ENCODE results near the gene CBLB.

Gene CBLB

DNA sequence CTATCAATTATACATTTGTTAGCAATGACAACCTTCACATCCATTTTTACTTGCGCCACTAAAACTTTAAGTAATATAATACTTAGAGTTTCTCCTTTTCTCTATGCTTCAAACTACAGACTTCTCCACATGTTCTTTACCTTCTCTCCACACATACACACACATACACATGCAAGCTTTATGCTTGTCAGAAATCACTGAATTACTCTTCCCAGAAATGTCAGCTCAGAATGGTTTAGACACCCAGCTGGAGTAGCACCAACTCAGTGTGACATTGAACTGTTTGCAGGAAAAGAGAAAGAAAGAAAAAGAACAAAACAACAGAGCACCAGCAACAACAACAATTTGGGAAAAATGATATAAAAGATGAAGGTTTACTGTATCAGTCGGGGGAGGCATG lies 20.9 kb downstream of the CBLB start:
- Histone ChIP-seq H3K36me3 (ENCODE audit: insufficient read depth, low read length) (peaks cover 27% of the 10 kb centered on the region), H2AFZ (ENCODE audit: low read length, unreplicated experiment) (no peak overlapping the region), H3K4me3 (ENCODE audit: low read depth, low read length) (no peak overlapping the region), H3K27me3 (ENCODE audit: insufficient read depth, low read length) (no peaks in the 10 kb centered on the region), H3K79me2 (ENCODE audit: control insufficient read depth, insufficient read depth, low read length, unreplicated experiment) (peaks cover 11% of the 10 kb centered on the region), H3K4me1 (ENCODE audit: control insufficient read depth, insufficient read depth, low read length, unreplicated experiment) (peaks cover 13% of the 10 kb centered on the region), H3K27ac (ENCODE audit: low read depth, low read length) (no peak overlapping the region)

DNA sequence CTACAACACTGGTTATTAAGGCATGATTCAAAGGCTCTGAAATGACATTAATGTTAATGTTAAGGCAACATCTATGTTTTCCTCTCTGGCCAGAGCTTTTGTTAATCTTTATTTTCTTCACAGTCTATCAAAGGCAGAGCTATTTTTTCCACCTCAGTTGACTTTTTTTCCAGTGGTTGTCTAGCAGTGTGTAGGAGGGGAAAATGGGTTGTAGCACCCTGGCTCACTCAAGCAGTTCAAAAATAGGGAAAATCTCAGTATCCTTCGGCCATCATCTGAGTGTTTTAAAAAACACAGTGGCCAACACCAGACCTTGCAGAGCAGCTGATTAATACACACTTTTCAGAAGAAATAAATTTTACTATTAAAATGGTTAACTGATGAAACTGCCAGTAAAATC lies 21.4 kb downstream of the CBLB start:
- H2AFZ ChIP-seq (ENCODE audit: low read length, unreplicated experiment), result no peak overlapping the region
- peaks cover 11% of the 10 kb centered on the region for H3K79me2 ChIP-seq (ENCODE audit: control insufficient read depth, insufficient read depth, low read length, unreplicated experiment)
- no peaks in the 10 kb centered on the region for H3K27me3 ChIP-seq (ENCODE audit: insufficient read depth, low read length)
- no peak overlapping the region for H3K27ac ChIP-seq (ENCODE audit: low read depth, low read length)
- no peak overlapping the region for H3K4me3 ChIP-seq (ENCODE audit: low read depth, low read length)
- H3K4me1 ChIP-seq (ENCODE audit: control insufficient read depth, insufficient read depth, low read length, unreplicated experiment), result peaks cover 13% of the 10 kb centered on the region
- H3K36me3 ChIP-seq (ENCODE audit: insufficient read depth, low read length), result peaks cover 26% of the 10 kb centered on the region

DNA sequence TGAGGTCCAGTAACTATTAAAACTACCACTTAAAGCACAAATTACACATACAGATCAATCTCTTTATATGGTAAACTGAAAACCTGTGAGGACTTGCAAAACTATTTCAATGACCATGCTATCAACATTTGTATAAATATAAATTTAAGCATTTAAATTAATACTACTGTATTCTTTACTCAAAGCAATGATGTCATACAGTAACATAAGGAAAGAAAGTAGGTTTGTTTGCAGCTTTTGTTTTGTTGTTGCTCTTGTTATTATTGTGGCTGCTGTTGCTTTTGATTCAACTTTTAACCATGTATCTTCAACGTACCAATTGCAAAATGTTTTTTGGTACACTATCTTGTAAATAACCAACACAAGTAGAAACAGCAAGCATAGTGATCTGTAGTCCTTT lies 22.0 kb downstream of the CBLB start:
- Histone ChIP-seq H3K79me2 (ENCODE audit: control insufficient read depth, insufficient read depth, low read length, unreplicated experiment) (peaks cover 11% of the 10 kb centered on the region), H3K4me1 (ENCODE audit: control insufficient read depth, insufficient read depth, low read length, unreplicated experiment) (peaks cover 13% of the 10 kb centered on the region), H3K36me3 (ENCODE audit: insufficient read depth, low read length) (peaks cover 28% of the 10 kb centered on the region), H3K4me3 (ENCODE audit: low read depth, low read length) (no peak overlapping the region), H2AFZ (ENCODE audit: low read length, unreplicated experiment) (no peak overlapping the region), H3K27me3 (ENCODE audit: insufficient read depth, low read length) (no peaks in the 10 kb centered on the region), H3K27ac (ENCODE audit: low read depth, low read length) (no peak overlapping the region)

DNA sequence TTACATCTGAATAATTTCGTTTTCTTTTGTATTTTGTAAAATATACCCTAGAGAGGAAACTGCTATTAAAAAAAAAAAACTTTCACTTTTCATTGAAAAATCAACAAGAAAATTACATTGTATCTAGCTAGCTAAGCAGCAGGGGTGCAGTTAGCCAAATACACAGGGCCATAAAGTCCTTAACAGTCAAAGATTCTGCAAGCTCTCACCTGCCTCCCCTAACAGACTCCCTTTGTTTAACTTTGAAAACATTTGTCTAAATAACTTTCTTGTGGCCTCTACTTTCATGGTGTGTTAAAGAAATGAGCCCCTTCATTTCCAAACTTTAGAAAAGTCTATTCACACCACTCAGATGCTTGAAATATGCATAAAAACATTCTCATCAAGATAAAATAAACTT lies 23.3 kb downstream of the CBLB start:
- H2AFZ ChIP-seq (ENCODE audit: low read length, unreplicated experiment), result no peak overlapping the region
- H3K36me3 ChIP-seq (ENCODE audit: insufficient read depth, low read length), result peaks cover 15% of the 10 kb centered on the region
- no peak overlapping the region for H3K4me3 ChIP-seq (ENCODE audit: low read depth, low read length)
- H3K4me1 ChIP-seq (ENCODE audit: control insufficient read depth, insufficient read depth, low read length, unreplicated experiment), result peaks cover 13% of the 10 kb centered on the region
- peaks cover 11% of the 10 kb centered on the region for H3K79me2 ChIP-seq (ENCODE audit: control insufficient read depth, insufficient read depth, low read length, unreplicated experiment)
- no peaks in the 10 kb centered on the region for H3K27me3 ChIP-seq (ENCODE audit: insufficient read depth, low read length)
- no peak overlapping the region for H3K27ac ChIP-seq (ENCODE audit: low read depth, low read length)

DNA sequence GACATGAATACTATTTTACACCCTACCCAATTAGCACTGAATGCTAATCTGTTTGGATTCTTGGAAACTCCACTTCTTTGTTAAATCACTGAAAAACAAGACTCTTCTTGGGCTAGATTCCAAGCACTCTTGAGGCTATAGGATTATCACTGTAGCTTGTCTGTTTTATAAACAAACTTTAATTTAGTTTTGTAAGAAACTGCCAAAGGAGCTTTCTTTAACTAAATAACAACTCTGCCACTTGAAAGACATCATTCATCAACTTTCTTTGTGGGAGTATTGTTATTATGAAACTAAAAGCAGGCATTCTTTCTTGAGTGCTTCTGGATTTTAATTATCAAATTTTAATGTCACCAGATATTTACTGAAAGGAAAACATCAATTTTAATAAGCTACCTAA lies 24.1 kb downstream of the CBLB start:
- Histone ChIP-seq H3K27me3 (ENCODE audit: insufficient read depth, low read length) (no peaks in the 10 kb centered on the region), H3K27ac (ENCODE audit: low read depth, low read length) (no peak overlapping the region), H3K79me2 (ENCODE audit: control insufficient read depth, insufficient read depth, low read length, unreplicated experiment) (peaks cover 11% of the 10 kb centered on the region), H3K4me1 (ENCODE audit: control insufficient read depth, insufficient read depth, low read length, unreplicated experiment) (peaks cover 13% of the 10 kb centered on the region), H2AFZ (ENCODE audit: low read length, unreplicated experiment) (no peak overlapping the region), H3K4me3 (ENCODE audit: low read depth, low read length) (no peak overlapping the region), H3K36me3 (ENCODE audit: insufficient read depth, low read length) (peaks cover 13% of the 10 kb centered on the region)

DNA sequence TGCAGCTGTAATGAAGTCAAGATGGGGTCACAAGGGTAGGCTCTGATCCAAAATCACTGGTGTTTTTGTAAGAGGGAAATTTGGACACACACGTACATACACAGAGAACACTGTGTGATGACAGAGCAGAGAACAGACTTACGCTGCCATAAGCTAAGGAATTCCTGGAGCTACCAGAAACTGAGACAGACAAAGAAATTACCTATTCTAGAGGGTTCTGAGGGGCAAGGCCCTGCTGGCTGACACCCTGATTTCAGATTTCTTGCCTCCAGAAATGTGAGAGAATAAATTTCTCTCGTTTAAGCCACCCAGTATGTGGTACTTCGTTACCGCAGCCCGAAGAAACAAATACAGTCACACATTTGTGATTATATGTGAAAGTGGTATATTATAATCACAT lies 24.8 kb downstream of the CBLB start:
- Histone ChIP-seq H3K27me3 (ENCODE audit: insufficient read depth, low read length) (no peaks in the 10 kb centered on the region), H3K27ac (ENCODE audit: low read depth, low read length) (no peak overlapping the region), H3K4me3 (ENCODE audit: low read depth, low read length) (no peak overlapping the region), H2AFZ (ENCODE audit: low read length, unreplicated experiment) (no peak overlapping the region), H3K36me3 (ENCODE audit: insufficient read depth, low read length) (peaks cover 7% of the 10 kb centered on the region), H3K79me2 (ENCODE audit: control insufficient read depth, insufficient read depth, low read length, unreplicated experiment) (peaks cover 11% of the 10 kb centered on the region), H3K4me1 (ENCODE audit: control insufficient read depth, insufficient read depth, low read length, unreplicated experiment) (peaks cover 13% of the 10 kb centered on the region)

DNA sequence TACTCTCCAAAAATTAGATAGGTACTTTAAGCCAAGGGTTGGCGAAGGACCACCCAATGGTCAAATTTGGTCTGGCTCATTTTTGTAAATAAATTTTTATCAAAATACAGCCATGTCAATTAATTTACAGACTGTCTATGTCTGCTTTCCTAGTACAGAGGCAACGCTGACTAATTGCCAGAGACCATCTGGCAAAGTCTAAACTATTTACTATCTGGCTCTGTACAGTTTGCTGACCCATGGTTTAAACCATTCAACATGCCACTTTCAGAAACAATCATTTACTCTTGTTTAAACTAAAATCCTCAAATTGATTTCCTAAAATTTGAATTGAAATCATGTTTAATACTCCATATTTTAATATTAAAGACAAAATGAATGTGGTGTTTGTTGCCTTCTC lies 25.9 kb downstream of the CBLB start:
- no peak overlapping the region for H2AFZ ChIP-seq (ENCODE audit: low read length, unreplicated experiment)
- H3K27ac ChIP-seq (ENCODE audit: low read depth, low read length), result no peak overlapping the region
- no peaks in the 10 kb centered on the region for H3K27me3 ChIP-seq (ENCODE audit: insufficient read depth, low read length)
- H3K4me1 ChIP-seq (ENCODE audit: control insufficient read depth, insufficient read depth, low read length, unreplicated experiment), result peaks cover 13% of the 10 kb centered on the region
- peaks cover 11% of the 10 kb centered on the region for H3K79me2 ChIP-seq (ENCODE audit: control insufficient read depth, insufficient read depth, low read length, unreplicated experiment)
- H3K36me3 ChIP-seq (ENCODE audit: insufficient read depth, low read length), result peaks cover 3% of the 10 kb centered on the region
- H3K4me3 ChIP-seq (ENCODE audit: low read depth, low read length), result no peak overlapping the region

DNA sequence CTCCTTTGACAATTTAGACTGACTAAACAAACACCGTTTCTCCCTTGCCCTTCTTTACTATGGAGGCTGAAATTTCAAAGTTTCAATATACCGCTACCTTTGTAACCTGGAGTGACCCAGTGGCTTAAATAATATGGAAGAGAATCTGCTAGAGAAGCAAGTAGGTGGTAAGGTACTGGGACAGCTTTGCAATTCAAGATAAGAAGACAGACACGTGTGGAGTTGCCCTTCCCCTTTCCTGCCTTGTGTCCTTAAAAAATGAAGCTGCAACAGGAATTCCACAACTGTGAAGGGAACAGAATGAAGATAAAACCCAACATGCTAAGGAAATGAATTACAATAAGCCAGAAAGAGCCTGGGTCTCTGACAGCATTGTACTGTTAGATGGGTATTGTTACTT lies 26.4 kb downstream of the CBLB start:
- no peak overlapping the region for H3K4me3 ChIP-seq (ENCODE audit: low read depth, low read length)
- peaks cover 10% of the 10 kb centered on the region for H3K79me2 ChIP-seq (ENCODE audit: control insufficient read depth, insufficient read depth, low read length, unreplicated experiment)
- no peak overlapping the region for H2AFZ ChIP-seq (ENCODE audit: low read length, unreplicated experiment)
- H3K27ac ChIP-seq (ENCODE audit: low read depth, low read length), result no peak overlapping the region
- peaks cover 13% of the 10 kb centered on the region for H3K4me1 ChIP-seq (ENCODE audit: control insufficient read depth, insufficient read depth, low read length, unreplicated experiment)
- H3K27me3 ChIP-seq (ENCODE audit: insufficient read depth, low read length), result no peaks in the 10 kb centered on the region
- H3K36me3 ChIP-seq (ENCODE audit: insufficient read depth, low read length), result peaks cover 3% of the 10 kb centered on the region

DNA sequence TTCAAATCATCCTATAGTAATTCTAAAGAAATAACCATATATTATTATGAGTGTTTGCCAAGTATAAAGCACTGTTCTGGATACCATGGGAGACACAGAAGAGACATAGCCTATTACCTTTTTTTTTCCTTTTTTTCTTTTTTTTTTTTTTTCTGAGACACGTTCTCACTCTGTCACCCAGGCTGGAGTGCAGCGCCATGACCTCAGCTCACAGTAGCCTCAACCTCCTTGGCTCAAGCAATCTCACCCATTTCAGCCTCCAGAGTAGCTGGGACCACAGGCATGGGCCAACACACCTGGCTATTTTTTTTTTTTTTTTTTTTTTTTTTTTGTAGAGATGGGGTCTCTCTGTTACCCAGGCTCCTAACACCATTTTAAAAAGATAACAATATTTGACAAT lies 30.9 kb downstream of the CBLB start:
- Histone ChIP-seq H3K27me3 (ENCODE audit: insufficient read depth, low read length) (no peaks in the 10 kb centered on the region), H3K27ac (ENCODE audit: low read depth, low read length) (peak overlapping the region; percentile 87), H2AFZ (ENCODE audit: low read length, unreplicated experiment) (no peak overlapping the region), H3K36me3 (ENCODE audit: insufficient read depth, low read length) (peaks cover 6% of the 10 kb centered on the region), H3K4me3 (ENCODE audit: low read depth, low read length) (no peak overlapping the region), H3K4me1 (ENCODE audit: control insufficient read depth, insufficient read depth, low read length, unreplicated experiment) (peaks cover 29% of the 10 kb centered on the region), H3K79me2 (ENCODE audit: control insufficient read depth, insufficient read depth, low read length, unreplicated experiment) (peaks cover 4% of the 10 kb centered on the region)

DNA sequence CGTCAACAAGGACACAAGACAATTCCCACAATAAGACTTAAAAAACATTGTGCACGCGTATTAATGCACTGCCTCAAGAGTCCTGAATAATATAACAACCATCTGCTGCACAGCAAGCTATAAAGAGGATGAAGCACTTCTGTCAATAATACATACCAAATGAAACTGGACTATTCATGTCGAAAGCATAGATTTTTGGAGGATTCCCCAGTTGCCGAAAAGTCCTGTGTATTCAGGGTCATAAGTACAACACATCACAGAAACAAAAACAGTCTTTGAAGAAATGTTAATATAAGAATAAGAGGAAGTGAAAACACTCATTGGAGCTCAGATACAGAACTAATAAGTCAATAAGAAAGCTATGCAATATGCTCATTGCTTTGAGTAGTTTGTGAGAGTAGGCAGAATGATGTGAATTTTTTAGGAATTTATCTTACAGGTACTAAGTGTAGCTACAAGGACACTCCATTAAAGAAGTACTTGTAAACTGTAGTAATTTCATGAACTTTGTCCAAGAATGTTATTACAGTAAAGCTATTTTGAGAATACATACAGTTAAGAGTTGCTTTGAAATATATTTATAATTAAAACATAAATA lies 31.6 kb downstream of the CBLB start:
- Histone ChIP-seq H3K27ac (ENCODE audit: low read depth, low read length) (peak overlapping the region; percentile 87), H3K4me3 (ENCODE audit: low read depth, low read length) (peak overlapping the region; percentile 60), H3K36me3 (ENCODE audit: insufficient read depth, low read length) (peaks cover 11% of the 10 kb centered on the region; the same call in 1 of the 2 replicates), H3K4me1 (ENCODE audit: control insufficient read depth, insufficient read depth, low read length, unreplicated experiment) (peaks cover 29% of the 10 kb centered on the region), H2AFZ (ENCODE audit: low read length, unreplicated experiment) (peak overlapping the region; percentile 32), H3K27me3 (ENCODE audit: insufficient read depth, low read length) (no peaks in the 10 kb centered on the region), H3K79me2 (ENCODE audit: control insufficient read depth, insufficient read depth, low read length, unreplicated experiment) (peaks cover 4% of the 10 kb centered on the region)

DNA sequence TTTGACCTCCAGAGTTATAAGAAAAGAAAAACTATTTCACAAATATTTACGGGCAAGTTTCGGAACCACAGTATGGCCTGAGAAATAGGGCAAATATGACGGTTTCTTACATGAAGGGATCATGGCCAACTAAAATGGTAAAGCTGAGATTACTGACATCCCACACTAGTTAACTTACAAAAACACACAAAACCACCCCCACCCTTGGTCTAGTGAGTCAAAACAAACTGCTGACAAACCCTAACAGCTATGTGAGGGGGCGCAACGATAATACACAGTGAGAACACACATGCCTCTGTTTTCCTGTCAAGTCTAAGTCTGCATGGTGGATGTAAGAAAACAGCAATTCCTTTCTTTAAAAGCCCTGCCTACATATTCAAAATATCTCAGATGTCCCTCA lies 32.3 kb downstream of the CBLB start:
- Histone ChIP-seq H3K79me2 (ENCODE audit: control insufficient read depth, insufficient read depth, low read length, unreplicated experiment) (peaks cover 4% of the 10 kb centered on the region), H3K27ac (ENCODE audit: low read depth, low read length) (peak overlapping the region; percentile 87), H2AFZ (ENCODE audit: low read length, unreplicated experiment) (no peak overlapping the region), H3K27me3 (ENCODE audit: insufficient read depth, low read length) (no peaks in the 10 kb centered on the region), H3K4me3 (ENCODE audit: low read depth, low read length) (peak overlapping the region; percentile 60), H3K36me3 (ENCODE audit: insufficient read depth, low read length) (peaks cover 16% of the 10 kb centered on the region; the same call in 1 of the 2 replicates), H3K4me1 (ENCODE audit: control insufficient read depth, insufficient read depth, low read length, unreplicated experiment) (peaks cover 29% of the 10 kb centered on the region)
